ENCODE results near the gene ANKRD33B. TPM values are rescaled to one million over a fixed set of nuclear protein-coding genes. Genes with fewer than 3 reads are reported as not detected.

Gene ANKRD33B
- total and polyA plus RNA-seq, 9 of the 15 experiments (the other 6 are each of a cell fraction or from before 2014, with no cell fraction given) = 0.10 to 1.7 (median 0.40) TPM

DNA sequence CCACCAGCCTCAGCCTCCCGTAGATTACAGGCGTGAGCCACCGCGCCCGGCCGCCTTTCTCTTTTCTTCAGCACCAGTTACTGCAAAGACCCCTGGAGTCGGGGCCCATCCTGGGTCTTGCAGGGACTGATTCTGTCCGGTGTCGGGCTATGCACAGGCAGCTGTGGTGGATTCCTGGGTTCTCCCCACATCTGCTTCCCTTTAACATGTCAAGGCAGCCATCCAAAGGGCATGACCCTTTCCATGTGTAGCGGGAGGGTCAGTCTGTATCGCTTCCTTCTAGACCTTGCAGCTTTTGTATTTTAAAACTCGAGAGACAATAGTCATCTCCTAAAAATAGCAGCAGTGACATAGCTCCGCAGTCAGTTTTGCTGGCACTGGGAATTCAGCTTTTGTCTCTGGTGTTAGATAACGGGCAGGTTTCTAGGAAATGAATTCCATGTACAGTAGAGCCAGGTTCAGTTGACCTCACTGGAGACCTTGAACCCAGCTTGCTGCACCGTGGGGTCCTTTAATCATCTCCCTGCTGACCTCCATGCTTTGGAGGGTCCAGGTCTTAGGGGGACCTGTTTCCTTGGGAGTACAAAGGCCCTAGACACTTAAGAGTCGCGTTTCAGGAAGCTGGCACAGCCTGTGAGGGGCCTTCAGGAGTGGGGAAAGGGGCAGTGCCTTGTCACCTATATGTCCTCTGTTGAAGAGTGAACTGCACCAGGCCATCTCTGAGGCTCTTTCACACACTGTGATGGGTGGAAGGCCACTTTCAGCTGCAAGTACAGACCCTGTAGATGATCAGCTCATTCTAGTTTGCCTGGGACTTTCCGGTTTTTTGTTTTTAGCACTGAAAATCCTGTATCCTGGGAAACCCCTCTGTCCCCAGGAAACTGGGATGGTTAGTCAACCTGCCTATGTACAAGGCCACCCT lies 13.8 kb downstream of the ANKRD33B start (continued):
- TF ChIP-seq GATAD2A (IDR thresholded peaks at IDR 0.05) = no peak
- TF ChIP-seq CBFB (CRISPR knock-in tag; IDR thresholded peaks at IDR 0.05) = no peak
- TF ChIP-seq PHB (CRISPR knock-in tag; IDR thresholded peaks at IDR 0.05) = no peak
- TF ChIP-seq, protein P1, sequence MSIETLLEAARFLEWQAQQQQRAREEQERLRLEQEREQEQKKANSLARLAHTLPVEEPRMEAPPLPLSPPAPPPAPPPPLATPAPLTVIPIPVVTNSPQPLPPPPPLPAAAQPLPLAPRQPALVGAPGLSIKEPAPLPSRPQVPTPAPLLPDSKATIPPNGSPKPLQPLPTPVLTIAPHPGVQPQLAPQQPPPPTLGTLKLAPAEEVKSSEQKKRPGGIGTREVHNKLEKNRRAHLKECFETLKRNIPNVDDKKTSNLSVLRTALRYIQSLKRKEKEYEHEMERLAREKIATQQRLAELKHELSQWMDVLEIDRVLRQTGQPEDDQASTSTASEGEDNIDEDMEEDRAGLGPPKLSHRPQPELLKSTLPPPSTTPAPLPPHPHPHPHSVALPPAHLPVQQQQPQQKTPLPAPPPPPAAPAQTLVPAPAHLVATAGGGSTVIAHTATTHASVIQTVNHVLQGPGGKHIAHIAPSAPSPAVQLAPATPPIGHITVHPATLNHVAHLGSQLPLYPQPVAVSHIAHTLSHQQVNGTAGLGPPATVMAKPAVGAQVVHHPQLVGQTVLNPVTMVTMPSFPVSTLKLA (conservative IDR thresholded peaks at IDR 0.05) = no peak; a peak in 1 of 4 replicates
- TF ChIP-seq ETV1 (tag; conservative IDR thresholded peaks at IDR 0.05; ENCODE audit: low read depth) = peak; percentile 52
- no peak for TF ChIP-seq NCOA2 (IDR thresholded peaks at IDR 0.05; ENCODE audit: partially characterized antibody in 2 of 2)
- TF ChIP-seq POLR3A (IDR thresholded peaks at IDR 0.05; ENCODE audit: borderline replicate concordance, extremely low read depth, insufficient read depth, insufficient read length) = no peak
- TF ChIP-seq, protein P2, sequence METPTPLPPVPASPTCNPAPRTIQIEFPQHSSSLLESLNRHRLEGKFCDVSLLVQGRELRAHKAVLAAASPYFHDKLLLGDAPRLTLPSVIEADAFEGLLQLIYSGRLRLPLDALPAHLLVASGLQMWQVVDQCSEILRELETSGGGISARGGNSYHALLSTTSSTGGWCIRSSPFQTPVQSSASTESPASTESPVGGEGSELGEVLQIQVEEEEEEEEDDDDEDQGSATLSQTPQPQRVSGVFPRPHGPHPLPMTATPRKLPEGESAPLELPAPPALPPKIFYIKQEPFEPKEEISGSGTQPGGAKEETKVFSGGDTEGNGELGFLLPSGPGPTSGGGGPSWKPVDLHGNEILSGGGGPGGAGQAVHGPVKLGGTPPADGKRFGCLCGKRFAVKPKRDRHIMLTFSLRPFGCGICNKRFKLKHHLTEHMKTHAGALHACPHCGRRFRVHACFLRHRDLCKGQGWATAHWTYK (CRISPR knock-in tag; IDR thresholded peaks at IDR 0.05) = no peak
- TF ChIP-seq, protein P3, sequence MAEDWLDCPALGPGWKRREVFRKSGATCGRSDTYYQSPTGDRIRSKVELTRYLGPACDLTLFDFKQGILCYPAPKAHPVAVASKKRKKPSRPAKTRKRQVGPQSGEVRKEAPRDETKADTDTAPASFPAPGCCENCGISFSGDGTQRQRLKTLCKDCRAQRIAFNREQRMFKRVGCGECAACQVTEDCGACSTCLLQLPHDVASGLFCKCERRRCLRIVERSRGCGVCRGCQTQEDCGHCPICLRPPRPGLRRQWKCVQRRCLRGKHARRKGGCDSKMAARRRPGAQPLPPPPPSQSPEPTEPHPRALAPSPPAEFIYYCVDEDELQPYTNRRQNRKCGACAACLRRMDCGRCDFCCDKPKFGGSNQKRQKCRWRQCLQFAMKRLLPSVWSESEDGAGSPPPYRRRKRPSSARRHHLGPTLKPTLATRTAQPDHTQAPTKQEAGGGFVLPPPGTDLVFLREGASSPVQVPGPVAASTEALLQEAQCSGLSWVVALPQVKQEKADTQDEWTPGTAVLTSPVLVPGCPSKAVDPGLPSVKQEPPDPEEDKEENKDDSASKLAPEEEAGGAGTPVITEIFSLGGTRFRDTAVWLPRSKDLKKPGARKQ (CRISPR knock-in tag; IDR thresholded peaks at IDR 0.05) = no peak
- TF ChIP-seq DACH1 (IDR thresholded peaks at IDR 0.05; ENCODE audit: partially characterized antibody) = no peak
- no peak for TF ChIP-seq KLF6 (CRISPR knock-in tag; IDR thresholded peaks at IDR 0.05; ENCODE audit: borderline replicate concordance)
- no peak for TF ChIP-seq PTRF (tag; IDR thresholded peaks at IDR 0.05)
- TF ChIP-seq NFYB (IDR thresholded peaks at IDR 0.05; ENCODE audit: extremely low read depth, insufficient read length) = no peak
- TF ChIP-seq, protein P4, sequence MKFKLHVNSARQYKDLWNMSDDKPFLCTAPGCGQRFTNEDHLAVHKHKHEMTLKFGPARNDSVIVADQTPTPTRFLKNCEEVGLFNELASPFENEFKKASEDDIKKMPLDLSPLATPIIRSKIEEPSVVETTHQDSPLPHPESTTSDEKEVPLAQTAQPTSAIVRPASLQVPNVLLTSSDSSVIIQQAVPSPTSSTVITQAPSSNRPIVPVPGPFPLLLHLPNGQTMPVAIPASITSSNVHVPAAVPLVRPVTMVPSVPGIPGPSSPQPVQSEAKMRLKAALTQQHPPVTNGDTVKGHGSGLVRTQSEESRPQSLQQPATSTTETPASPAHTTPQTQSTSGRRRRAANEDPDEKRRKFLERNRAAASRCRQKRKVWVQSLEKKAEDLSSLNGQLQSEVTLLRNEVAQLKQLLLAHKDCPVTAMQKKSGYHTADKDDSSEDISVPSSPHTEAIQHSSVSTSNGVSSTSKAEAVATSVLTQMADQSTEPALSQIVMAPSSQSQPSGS (CRISPR knock-in tag; IDR thresholded peaks at IDR 0.05) = no peak
- no peak for TF ChIP-seq TEAD2 (tag; IDR thresholded peaks at IDR 0.05)
- TF ChIP-seq LEF1 (IDR thresholded peaks at IDR 0.05) = no peak
- TF ChIP-seq EGR1 (conservative IDR thresholded peaks at IDR 0.05) = no peak
- TF ChIP-seq, protein P5, sequence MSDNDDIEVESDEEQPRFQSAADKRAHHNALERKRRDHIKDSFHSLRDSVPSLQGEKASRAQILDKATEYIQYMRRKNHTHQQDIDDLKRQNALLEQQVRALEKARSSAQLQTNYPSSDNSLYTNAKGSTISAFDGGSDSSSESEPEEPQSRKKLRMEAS (CRISPR knock-in tag; IDR thresholded peaks at IDR 0.05) = peak; percentile 64; the same call in 1 of the 2 replicates
- no peak for TF ChIP-seq ZNF12 (CRISPR knock-in tag; IDR thresholded peaks at IDR 0.05)
- TF ChIP-seq NCOA4 (IDR thresholded peaks at IDR 0.05; ENCODE audit: partially characterized antibody) = no peak
- no peak for TF ChIP-seq SUPT5H (IDR thresholded peaks at IDR 0.05)
- no peak for TF ChIP-seq TBP (optimal IDR thresholded peaks at IDR 0.05; ENCODE audit: low read depth, low read length)

All from K562 (cell line).